SW 1271 (cell line): ENCODE data around the gene C4orf51.

Experiments used
- DNase-seq, 2 experiments: peaks; one replicate each; lab custom pipeline; 2025; lab: John Stamatoyannopoulos, UW

Gene C4orf51

DNA sequence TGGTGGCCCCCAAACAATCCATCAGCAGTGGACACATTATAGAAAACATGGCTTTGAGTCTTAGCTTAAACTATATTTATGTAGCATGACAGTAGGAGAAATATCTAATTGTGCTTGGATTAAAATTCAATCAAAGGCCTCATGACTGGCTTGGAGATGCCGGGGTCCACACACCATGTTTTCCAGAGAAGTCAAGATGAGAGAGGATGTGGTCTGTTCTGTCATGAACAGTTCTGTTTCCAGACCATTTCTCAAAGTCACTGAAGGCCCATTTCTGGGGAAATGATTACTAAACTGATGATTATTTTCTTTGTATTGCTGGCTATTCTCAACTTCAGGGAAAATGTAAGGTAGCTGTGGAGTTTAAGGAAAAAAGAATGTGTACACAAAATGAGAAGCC, 76.3 kb downstream of the C4orf51 start:
- no peak for DNase-seq

DNA sequence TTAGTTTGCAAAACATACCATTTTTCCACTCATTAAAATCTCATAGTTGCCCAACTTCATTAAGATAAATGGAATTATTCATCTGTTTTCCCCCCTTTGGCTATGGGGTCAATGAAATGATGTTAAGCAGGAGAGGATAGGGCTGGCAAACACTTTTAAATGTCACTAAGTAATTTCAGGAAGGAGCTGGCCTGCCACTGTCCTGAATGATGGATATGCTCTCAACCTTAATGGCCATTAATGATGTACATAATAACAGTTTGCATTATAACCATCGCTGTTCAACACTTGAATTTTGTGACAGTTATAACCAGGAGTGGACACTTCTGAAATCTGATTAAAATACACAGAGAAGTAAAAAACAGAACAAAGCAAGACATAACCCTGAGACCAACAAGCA, 77.2 kb downstream of the C4orf51 start:
- no peak for DNase-seq

DNA sequence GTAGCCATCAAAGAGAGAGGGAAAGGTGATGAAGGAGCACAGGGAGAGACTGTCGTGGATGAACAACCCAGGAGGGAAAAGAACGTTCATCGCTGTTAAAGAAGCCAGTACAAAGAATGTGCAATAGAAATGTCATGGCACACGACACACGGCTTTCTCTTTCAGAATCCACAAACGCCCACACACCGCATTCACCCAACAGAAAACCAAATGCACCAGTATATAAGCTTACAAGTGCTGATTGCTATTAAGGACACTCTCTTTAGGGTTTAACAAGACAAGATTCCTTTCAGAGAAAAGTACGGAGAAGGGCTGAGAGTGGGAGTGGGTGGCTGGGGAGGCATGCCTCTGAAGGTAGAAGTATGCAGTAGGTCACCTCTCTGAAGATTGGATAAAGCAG, 80.2 kb downstream of the C4orf51 start:
- no peak for DNase-seq

DNA sequence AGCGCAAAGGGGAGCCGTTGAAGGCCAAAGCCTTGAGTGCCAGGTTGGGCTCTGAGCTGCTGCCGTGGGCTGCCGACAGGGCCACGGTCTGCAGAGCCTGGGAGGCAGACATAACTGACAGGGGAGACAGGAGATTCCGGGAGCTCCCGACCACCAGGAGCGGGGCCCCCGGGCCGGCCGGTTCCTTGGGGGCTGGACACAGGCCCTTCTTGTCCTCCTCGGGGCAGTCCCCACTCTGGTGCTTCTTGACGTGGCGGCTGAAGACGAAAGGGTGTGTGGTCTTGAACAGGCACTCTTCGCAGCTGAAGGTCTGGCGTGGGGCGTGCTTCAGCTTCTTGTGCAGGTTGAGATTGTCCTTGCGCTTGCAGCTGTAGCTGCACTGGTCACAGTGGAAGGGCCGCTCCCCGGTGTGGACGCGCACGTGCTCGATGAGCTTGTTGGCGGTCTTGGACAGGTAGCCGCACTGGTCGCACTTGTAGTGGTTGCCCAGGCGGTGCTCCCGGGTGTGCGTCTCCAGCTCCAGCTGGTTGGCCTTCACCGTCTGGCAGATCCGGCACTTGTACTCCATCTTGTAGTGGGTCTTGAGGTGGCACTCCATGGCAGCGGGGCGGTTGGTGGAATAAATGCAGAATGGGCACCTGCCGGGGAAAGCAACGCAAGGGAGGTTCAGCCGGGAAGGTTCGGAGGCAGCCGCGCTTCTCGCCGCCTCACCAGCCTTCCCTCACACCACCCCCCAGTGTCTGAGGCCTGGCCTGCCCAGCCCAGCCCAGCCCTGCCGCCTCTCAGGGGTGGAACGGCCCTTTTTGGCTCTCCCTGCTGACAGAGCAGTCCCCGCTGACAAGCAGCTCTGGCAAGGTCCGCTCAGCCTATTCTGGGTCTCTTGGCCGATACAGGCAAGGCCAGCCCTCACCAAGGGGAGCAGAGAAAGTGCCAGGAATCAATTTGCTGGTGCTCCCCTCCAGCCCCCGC, 81.3 kb downstream of the C4orf51 start:
- DNase-seq, result no peak

DNA sequence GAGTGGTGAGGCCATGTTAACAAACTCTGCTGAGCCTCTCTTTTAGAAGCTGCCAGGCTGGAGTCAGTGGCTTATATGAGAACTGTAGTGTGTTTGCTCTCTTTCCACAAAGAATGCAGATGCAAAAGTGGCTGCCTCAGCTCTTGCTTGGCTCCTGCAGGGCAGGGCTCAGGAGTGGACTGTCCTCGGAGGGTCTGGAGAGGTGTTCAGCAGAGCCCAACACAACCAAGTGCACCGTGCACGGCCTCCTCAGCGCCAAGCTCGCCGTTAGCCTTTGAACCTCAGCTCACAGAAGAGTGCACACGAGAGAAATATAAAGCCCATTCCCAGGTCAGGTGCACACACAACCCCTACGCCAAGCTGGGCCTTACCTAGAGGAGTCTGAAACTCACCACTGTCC, 82.8 kb downstream of the C4orf51 start:
- no peak for DNase-seq

DNA sequence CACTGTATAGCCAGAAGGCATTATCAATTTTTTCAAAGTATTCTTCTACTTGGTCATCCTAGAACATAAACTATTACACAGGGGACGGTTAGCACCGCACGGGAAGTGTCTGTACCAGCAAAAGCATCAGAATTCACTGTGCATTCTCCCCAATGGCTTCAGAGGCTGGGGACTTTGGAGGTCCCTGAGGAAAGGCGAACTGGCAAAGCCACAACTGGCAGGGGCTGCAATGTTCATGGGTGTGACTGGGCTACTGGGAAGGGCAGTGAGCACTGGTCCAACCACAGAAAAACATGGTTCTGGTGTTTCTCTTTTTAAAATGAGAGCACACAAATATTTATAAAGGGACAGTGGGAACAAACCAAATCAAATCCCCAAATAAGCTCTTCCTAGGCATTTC, 83.5 kb downstream of the C4orf51 start:
- DNase-seq, result no peak

DNA sequence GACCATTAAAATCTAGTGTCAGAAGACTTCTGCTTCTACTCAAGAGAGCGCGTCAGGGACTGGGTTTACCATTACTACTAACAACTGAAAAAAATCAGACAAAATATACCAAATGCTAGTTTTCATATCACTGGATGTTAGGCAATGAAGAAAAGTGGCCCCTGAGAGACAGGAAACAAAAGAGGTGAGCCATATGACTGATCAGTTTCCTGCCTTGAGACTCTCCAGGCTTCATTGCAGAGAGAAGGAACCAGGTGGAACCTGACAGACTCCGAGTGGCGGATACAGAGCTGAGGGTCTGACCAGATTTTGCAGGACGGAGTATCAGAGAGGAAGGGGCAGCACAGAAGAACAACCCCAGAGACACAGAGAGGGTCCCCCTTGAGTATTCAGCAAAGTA, 86.3 kb downstream of the C4orf51 start:
- DNase-seq, result no peak

DNA sequence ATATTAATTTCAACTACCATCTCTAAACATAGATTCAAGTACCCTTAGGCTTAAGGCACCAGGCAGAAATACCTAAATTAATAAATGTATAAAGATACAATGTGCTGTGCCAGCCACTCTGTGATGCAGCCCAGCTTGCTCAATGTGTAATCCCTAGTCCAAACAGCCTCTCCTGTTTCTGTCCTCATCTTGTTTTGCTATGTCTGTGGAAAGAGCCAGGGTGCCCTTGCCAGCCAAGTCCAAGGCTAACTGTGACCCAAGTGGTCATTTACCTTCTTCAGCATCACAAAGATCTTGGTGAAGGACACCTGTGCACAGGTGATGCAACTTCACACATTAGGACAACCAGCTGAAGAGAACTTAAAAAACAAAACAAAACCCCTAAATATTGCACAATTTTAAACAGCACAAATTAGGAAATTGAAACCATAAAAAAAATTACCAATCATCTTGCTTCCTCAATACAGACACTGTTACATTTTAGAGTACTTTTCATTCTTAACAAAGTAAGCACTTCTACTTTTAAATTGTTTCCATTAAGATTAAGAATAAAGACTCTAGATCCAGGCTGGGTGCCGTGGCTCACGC, 89.6 kb downstream of the C4orf51 start:
- DNase-seq, result no peak

DNA sequence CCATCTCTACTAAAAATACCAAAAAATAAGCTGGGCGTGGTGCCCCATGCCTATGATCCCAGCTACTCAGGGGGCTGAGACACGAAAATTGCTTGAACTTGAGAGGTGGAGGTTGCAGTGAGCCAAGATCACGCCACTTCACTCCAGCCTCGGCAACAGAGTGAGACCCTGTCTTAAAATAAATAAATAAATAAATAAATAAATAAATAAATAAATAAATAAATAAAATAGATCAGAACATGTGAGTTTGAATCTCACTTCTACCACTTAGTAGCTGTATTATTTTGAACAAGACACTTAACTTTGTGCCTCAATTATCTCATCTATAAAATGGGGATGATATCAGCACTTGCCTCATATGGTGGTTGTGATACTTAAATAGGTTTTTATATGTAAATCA, 90.2 kb downstream of the C4orf51 start:
- no peak for DNase-seq

DNA sequence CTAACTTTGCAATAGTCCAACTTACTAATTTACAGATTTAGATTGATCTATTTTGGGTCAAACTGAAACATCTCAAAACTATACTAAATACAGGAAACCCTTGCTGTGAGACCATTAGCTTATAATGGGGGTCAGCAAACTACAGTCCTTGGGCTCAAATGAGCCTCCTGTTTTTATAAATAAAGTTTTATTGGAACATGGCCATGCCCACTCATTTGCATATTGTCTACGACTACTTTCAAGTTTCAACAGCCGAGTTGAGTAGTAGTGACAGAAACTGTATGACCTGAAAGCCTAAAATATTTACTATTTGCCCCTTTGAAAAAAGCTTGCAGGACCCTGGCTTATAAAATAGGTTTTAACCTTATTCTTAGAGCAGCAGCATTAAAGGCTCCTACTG, 92.4 kb downstream of the C4orf51 start:
- DNase-seq, result no peak

DNA sequence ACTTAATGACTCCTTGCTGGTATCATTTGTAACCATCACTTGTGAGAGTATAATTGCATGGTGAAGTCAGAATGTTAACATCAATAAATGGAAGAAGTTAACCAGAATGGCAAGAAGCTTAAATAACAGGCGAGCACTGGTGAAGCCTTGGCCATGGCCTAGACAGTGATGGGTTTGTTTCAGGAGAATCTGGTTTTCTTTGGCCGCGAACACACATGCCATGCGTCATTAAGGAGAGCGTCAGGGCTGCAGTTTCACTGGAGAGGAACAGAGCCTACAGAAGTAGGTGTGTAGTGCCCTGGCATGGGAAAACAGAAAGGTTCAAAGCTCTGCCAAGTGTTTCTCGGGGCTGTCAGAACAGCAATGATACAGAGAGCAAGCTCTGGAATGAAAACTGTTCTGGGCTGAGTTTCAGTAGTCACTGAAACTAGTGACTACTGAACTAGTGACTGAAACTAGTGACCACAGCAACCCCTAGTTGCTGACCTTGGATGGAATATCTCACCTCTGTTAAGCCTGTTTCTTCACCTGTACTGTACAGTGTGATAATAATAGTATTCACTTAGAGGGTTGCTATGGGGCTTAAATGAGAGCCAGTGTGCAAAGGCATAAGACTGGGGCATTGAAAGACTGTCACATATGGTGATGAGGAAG, 93.8 kb downstream of the C4orf51 start:
- DNase-seq, result no peak

DNA sequence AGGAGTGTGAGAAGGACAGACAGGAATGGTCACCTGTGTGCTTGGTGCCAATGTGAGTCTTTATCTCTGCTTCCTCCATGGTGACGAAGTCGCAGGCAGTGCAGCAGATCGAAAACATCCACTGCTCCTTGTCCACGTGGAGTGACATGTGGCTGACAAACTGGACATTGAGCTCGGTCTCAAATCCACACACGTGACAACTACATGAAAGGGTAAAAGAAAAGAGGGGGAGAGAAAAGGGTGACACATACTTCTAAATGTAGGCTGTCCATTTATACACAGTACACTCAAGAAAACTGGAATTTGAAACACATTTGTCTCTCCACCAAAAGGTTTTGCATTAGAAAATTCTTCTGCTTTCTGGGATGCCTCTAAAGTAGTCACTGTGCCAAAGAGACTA, 94.5 kb downstream of the C4orf51 start:
- DNase-seq, result no peak

DNA sequence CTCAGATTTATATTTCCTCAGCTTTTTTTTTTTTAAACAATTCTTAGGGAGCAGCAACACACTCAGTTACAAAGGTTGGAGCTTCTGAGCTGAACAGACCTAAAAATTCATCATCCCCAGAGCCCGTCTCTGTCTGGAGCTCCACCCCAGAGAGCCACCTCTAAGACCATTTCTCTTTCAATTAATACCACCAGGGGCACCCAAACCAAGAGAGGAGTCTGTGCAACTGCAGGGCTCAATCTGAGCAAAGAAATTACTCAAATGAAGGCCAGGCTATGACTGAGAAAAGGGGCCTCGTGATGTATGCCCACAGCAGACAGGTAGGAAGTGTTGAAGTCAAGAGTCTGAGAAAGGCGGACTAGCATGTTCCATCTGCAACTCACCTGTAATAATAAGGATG, 95.5 kb downstream of the C4orf51 start:
- no peak for DNase-seq

DNA sequence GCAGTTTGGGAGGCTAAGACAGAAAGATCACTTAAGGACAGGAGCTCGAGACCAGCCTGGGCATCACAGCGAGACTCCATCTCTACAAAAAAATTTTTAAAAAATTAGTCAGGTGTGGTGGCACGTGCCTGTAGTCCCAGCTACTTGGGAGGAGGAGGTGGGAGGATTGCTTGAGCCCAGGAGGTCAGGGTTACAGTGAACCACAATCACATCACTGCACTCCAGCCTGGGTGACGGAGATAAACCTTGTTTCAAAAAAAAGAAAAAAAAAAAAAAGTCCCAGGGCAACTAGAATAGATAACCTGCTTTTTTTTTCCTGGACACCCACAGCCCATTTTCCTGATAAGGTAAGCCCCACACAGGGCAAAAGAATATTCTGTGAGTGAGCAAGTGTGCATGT, 96.3 kb downstream of the C4orf51 start:
- DNase-seq, result no peak

DNA sequence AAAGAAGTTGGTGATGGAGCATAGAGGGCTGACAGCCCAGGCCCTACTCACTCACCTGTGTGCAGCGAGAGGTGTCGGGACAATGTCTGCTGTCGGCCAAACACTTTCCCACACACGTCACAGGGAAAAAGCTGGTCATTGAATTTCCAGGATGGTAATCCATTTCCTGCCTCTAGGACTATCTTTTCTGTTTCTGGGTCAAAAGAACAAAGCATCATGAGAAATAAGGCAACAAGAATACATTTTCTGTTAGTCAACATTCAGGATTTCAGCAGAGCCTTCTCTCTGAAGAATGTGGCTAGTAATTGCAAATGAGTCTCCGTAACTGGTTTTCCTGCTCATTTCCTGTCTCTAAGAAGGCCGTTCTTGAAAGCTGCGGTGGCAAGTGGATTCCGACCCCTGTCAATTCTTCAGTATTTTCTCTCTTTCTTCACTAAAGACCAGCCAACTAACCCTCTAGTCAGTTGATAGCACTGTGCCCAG, 99.4 kb downstream of the C4orf51 start:
- no peak for DNase-seq

DNA sequence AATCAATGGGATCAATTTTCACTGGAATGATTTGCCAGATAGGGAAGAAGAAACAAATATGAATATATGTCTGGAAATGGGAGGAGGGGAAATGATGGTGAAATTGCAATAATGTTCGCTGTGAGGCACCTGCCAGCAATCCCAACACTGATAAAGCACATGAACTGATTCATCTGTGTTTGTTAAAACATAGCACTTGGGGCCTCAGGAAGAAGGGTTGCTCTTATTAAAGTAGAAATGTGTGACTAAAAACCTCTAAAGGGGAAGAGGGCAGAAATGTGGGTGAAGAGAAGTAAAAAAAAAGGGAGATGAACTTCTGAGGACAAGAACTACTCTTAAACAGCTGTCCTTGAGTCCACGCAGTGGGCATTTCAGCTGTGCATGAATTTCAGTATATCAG, 101.4 kb downstream of the C4orf51 start:
- no peak for DNase-seq
